Measurements from ENCODE around the gene C6.

DNA sequence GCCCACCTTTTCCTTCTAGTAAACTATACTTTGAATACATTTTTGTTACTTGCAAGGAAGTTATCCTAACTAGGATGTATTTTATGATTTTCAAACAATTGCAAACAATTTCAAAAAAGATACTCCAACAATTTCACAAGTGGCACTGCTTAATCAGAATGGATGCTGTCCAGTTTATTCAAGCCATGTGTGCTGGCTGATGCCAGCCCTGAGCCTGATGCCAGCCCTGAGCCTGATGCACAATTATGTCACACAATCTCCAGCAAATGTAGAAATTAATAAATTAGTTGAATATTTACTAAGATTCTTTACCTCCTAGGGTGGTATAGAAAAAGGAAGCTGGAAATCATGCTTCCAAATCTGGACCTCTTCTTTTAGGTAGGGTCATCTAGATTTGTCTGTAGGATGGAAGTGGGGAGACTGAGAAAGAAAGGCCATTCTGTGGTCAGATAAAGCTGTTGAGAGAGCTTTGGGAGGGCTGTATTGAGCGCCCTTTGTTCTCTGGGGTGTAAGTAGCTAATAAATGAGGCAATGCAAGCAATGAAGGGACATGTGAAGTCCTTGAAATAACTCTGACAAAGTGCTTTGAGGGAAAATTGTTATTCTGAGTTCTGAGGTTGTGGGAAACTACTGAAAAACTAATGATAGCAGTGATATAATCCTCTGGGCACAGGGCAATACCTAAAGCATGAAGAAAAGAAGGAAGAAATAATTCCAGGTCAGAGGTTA is 5.8 kb upstream of the C6 start:
- TF ChIP-seq ZFP3 (CRISPR knock-in tag; IDR thresholded peaks at IDR 0.05) (no peak), ZFP30 (CRISPR knock-in tag; IDR thresholded peaks at IDR 0.05) (no peak), ZNF8 (CRISPR knock-in tag; IDR thresholded peaks at IDR 0.05) (no peak), BACH2 (CRISPR knock-in tag; IDR thresholded peaks at IDR 0.05; ENCODE audit: borderline replicate concordance) (no peak), RARB (CRISPR knock-in tag; IDR thresholded peaks at IDR 0.05) (no peak), CSDC2 (CRISPR knock-in tag; IDR thresholded peaks at IDR 0.05) (no peak), ZC3H10 (CRISPR knock-in tag; IDR thresholded peaks at IDR 0.05) (no peak), ZNF565 (CRISPR knock-in tag; conservative IDR thresholded peaks at IDR 0.05; ENCODE audit: low read depth) (no peak)
- TF ChIP-seq, protein P1, sequence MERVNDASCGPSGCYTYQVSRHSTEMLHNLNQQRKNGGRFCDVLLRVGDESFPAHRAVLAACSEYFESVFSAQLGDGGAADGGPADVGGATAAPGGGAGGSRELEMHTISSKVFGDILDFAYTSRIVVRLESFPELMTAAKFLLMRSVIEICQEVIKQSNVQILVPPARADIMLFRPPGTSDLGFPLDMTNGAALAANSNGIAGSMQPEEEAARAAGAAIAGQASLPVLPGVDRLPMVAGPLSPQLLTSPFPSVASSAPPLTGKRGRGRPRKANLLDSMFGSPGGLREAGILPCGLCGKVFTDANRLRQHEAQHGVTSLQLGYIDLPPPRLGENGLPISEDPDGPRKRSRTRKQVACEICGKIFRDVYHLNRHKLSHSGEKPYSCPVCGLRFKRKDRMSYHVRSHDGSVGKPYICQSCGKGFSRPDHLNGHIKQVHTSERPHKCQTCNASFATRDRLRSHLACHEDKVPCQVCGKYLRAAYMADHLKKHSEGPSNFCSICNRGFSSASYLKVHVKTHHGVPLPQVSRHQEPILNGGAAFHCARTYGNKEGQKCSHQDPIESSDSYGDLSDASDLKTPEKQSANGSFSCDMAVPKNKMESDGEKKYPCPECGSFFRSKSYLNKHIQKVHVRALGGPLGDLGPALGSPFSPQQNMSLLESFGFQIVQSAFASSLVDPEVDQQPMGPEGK (CRISPR knock-in tag; IDR thresholded peaks at IDR 0.05; ENCODE audit: borderline replicate concordance) = no peak
- TF ChIP-seq, protein P2, sequence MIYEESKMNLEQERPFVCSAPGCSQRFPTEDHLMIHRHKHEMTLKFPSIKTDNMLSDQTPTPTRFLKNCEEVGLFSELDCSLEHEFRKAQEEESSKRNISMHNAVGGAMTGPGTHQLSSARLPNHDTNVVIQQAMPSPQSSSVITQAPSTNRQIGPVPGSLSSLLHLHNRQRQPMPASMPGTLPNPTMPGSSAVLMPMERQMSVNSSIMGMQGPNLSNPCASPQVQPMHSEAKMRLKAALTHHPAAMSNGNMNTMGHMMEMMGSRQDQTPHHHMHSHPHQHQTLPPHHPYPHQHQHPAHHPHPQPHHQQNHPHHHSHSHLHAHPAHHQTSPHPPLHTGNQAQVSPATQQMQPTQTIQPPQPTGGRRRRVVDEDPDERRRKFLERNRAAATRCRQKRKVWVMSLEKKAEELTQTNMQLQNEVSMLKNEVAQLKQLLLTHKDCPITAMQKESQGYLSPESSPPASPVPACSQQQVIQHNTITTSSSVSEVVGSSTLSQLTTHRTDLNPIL (CRISPR knock-in tag; IDR thresholded peaks at IDR 0.05; ENCODE audit: low read depth) = no peak
- TF ChIP-seq, protein P3, sequence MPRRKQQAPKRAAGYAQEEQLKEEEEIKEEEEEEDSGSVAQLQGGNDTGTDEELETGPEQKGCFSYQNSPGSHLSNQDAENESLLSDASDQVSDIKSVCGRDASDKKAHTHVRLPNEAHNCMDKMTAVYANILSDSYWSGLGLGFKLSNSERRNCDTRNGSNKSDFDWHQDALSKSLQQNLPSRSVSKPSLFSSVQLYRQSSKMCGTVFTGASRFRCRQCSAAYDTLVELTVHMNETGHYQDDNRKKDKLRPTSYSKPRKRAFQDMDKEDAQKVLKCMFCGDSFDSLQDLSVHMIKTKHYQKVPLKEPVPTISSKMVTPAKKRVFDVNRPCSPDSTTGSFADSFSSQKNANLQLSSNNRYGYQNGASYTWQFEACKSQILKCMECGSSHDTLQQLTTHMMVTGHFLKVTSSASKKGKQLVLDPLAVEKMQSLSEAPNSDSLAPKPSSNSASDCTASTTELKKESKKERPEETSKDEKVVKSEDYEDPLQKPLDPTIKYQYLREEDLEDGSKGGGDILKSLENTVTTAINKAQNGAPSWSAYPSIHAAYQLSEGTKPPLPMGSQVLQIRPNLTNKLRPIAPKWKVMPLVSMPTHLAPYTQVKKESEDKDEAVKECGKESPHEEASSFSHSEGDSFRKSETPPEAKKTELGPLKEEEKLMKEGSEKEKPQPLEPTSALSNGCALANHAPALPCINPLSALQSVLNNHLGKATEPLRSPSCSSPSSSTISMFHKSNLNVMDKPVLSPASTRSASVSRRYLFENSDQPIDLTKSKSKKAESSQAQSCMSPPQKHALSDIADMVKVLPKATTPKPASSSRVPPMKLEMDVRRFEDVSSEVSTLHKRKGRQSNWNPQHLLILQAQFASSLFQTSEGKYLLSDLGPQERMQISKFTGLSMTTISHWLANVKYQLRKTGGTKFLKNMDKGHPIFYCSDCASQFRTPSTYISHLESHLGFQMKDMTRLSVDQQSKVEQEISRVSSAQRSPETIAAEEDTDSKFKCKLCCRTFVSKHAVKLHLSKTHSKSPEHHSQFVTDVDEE (CRISPR knock-in tag; IDR thresholded peaks at IDR 0.05) = no peak
